ENCODE data around the gene BTG4.

The BTG4 gene

DNA sequence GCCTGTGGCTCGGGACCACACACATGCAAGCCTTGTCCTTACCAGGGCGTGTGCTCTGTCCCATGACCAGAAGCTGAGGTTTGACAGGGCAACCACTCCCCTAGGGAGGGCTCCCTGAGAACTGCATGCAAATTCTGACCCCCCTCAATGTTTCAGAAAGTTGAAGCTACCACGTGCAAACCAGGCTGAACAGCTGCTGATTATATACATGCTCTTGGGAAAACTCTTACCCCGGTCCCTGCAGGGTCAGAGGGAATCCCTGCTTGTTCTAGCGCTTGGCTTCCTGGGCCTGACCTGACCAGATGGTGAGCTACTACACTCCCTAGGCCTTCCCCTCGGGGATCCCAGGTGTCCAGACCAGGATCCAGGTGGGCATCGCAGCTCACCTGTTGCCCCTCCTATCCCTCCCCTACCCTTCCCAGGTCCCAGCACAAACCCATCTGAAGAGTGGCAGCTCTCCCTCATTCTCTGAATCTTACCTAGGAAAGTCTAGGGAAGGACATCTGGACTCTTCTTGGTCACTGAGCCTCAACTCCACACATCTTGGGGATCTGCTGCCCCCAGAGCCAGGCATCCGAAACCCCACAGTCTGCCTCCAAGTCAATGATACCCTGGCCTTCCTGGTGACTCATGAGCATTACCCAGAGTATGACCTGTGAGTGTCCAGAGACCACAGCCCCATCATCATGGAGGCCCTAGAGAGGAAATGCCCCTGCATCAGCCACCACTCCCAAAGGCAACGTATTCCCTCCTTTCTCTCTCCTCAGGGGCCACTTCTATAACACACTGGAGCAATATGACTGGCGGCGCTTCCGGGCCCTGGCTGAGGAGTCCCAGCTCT lies 61.5 kb downstream of the BTG4 start:
- Mint-ChIP-seq H3K4me1 (peaks cover 21% of the 10 kb centered on the region), H3K9me3 (no peaks in the 10 kb centered on the region), H3K27ac (no peak overlapping the region), H3K36me3 (ENCODE audit: low read depth) (no peaks in the 10 kb centered on the region), H3K27me3 (ENCODE audit: low read depth) (peaks cover 56% of the 10 kb centered on the region), H3K4me3 (no peak overlapping the region)
- TF ChIP-seq, protein P1, sequence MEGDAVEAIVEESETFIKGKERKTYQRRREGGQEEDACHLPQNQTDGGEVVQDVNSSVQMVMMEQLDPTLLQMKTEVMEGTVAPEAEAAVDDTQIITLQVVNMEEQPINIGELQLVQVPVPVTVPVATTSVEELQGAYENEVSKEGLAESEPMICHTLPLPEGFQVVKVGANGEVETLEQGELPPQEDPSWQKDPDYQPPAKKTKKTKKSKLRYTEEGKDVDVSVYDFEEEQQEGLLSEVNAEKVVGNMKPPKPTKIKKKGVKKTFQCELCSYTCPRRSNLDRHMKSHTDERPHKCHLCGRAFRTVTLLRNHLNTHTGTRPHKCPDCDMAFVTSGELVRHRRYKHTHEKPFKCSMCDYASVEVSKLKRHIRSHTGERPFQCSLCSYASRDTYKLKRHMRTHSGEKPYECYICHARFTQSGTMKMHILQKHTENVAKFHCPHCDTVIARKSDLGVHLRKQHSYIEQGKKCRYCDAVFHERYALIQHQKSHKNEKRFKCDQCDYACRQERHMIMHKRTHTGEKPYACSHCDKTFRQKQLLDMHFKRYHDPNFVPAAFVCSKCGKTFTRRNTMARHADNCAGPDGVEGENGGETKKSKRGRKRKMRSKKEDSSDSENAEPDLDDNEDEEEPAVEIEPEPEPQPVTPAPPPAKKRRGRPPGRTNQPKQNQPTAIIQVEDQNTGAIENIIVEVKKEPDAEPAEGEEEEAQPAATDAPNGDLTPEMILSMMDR (IDR thresholded peaks at IDR 0.05; ENCODE audit: unreplicated experiment in 3 of 3): no peak

DNA sequence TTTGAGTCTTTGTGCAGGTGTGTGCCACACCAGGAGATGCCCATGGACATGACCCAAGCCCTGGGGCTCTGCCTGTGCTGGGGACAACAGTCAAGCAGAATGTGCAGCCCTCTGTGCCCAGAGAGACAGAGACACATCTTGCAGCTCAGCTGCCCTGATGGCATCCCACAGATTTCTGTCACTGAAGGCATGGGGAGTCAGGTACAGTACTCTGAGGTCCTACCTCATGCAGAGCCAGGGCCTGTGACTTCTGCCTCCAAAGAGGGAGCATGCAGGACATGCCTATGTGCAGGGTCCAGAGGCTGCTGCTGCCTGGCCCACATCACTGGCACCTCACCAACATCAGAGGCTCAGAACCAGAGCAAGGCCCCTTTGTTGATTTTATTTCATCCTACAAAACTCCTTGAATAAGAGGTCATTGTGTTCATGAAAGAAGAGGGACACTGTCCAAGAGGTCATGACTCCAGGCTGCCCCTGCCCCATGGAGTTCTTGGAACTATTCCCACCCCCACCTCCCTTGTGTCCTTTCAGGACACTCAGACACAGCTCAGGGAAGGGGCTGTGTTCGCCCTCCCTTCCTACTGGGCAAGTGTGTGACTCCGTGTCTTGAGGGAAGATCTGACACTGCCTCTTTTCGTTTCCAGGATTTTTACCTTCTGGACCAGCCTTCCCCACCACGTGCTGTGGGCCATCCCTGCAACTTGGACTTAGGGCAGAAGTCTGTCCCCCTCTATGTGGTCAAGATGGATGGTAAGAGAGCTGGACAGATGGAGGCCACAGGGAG lies 62.3 kb downstream of the BTG4 start:
- TF ChIP-seq, protein P1 (IDR thresholded peaks at IDR 0.05; ENCODE audit: unreplicated experiment in 3 of 3): no peak
- no peaks in the 10 kb centered on the region for H3K9me3 Mint-ChIP-seq
- H3K27me3 Mint-ChIP-seq (ENCODE audit: low read depth): peaks cover 53% of the 10 kb centered on the region
- no peak overlapping the region for H3K4me3 Mint-ChIP-seq
- H3K27ac Mint-ChIP-seq: no peak overlapping the region
- no peaks in the 10 kb centered on the region for H3K36me3 Mint-ChIP-seq (ENCODE audit: low read depth)
- H3K4me1 Mint-ChIP-seq: peaks cover 22% of the 10 kb centered on the region

DNA sequence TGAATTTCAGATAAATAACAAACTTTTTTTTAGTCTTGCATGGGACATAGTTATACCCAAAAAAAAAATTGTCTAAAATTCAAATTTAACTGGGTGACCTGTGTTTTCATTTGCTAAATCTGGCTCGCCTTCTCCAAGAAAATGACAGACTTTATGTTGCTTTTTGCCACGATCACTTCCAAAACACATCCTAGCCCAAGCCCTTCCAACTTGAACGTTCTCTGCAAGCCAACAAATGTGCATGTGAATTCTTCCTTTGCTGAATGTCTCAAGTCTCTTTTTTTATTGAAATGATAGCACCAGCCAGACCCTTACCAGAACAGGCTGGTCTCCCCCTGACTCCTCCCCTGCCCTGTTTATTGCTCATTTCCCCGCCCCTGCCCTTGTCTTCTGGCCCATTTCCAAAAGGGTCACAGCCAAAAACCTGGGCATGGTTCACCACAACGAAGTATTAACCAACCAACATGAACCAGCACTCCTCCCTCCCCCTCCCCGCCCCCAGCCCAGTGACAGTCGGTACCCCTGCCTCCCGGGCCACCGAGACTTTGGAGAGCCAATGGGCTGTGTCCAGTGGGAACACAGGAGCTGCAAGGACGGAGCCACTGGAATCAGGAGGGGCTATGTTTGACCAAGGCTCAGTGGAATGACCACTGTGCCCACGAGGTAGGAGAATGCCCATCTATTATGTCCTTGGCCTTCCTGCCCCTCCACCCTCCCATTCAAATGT lies 63.2 kb downstream of the BTG4 start:
- H3K27ac Mint-ChIP-seq: peak overlapping the region in 1 of 3 experiments; percentile 35
- H3K4me3 Mint-ChIP-seq: no peak overlapping the region
- H3K36me3 Mint-ChIP-seq (ENCODE audit: low read depth): no peaks in the 10 kb centered on the region
- peaks cover 22% of the 10 kb centered on the region for H3K4me1 Mint-ChIP-seq
- H3K27me3 Mint-ChIP-seq (ENCODE audit: low read depth): peaks cover 48% of the 10 kb centered on the region
- TF ChIP-seq, protein P1 (IDR thresholded peaks at IDR 0.05; ENCODE audit: unreplicated experiment in 3 of 3): no peak
- no peaks in the 10 kb centered on the region for H3K9me3 Mint-ChIP-seq

DNA sequence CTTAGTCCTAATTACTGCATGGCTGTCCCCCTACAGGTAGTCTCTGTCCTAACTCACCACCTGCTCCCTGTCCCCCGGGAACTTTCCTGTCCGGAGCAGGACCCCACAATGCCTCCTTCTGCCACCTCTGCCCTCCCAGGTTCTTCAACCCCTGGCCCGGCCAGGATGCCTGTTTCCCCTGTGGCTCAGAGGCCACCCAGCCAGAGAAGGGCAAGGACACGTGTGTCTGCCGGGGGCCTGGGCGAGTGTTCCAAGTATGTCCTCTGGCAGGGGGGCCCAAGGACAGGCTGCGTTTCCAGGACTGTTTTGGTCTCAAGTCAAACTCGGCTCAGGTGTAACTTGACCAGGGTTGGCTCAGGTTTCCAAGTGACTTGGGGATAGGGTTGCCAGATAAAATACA lies 63.8 kb downstream of the BTG4 start:
- Mint-ChIP-seq H3K27ac (no peak overlapping the region), H3K4me3 (no peak overlapping the region), H3K4me1 (peaks cover 22% of the 10 kb centered on the region), H3K36me3 (ENCODE audit: low read depth) (no peaks in the 10 kb centered on the region), H3K27me3 (ENCODE audit: low read depth) (peaks cover 46% of the 10 kb centered on the region), H3K9me3 (no peaks in the 10 kb centered on the region)
- TF ChIP-seq, protein P1 (IDR thresholded peaks at IDR 0.05; ENCODE audit: unreplicated experiment in 3 of 3): no peak

DNA sequence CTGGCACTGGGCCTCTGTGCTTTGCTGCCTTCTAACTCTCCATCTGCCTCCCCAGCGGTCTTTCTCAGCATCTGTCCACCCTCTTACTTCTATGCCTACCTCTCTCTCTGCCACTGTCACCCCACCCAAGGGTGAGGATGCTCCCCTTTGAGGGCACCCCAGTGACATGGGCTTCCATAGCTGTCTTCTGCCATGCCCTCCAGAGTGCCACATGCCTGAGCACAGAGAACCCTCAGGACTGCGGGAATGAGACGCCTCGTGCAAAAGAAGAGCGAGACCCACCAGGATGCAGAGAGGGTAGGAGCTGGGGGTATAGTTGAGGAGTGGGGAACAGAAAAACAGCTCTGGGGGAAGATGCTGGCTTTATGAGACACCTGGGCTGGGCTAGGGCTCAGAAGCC lies 64.3 kb downstream of the BTG4 start:
- Mint-ChIP-seq H3K9me3 (no peaks in the 10 kb centered on the region), H3K4me3 (no peak overlapping the region), H3K27ac (no peak overlapping the region), H3K4me1 (peaks cover 22% of the 10 kb centered on the region), H3K36me3 (ENCODE audit: low read depth) (no peaks in the 10 kb centered on the region), H3K27me3 (ENCODE audit: low read depth) (peaks cover 42% of the 10 kb centered on the region)
- TF ChIP-seq, protein P1 (IDR thresholded peaks at IDR 0.05; ENCODE audit: unreplicated experiment in 3 of 3): no peak

Measured in nephron (organoid).